ENCODE measurements around the gene MDM1.

The MDM1 gene

DNA sequence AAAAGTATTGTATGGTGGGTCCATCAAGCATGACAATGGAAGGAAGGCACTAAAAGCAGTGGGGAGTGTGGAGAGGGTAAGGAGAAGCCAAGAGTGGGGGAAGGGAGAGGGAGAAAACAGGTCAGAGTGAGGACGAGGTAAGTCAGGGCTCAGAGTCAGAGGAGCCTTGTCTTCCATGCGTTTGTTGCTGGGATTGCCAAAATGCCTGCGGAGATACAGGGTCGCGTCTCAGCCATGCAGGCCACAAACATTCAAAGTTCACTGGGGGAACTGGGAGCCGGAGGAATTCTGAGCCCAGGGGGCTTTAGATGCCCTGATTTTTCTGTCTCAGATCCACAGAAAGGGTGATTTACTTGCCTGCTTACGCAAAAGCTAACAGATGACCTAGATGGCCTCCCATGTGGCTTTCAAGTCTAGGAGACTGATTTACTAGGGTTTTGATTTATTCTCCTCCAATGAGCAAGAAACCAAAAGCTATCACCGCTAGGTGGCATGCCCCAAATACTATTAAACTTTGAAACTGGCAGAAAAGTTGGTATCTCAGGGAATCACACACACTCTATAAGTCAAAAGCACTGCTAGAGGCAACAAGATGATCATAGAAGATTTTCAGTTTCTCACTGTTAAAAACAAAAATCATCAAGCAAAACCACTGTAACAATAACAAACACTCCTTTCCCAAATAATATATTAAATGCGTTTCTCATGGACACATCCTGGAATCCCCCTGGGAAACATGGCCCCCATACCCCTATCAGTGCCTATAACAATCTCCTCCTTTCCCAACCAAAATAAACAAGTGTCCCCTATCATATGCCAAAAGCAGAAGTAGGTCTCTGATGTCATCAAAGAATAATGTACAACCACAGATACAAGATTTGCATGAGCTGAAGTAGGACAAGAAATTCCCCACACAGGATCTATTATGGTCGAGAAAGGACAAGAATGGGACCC is 26.6 kb upstream of the MDM1 start:
- DNase-seq (ENCODE audit: low read depth in 1 of 2, low spot score in 1 of 2): peak in 1 of 2 donors; percentile 67

DNA sequence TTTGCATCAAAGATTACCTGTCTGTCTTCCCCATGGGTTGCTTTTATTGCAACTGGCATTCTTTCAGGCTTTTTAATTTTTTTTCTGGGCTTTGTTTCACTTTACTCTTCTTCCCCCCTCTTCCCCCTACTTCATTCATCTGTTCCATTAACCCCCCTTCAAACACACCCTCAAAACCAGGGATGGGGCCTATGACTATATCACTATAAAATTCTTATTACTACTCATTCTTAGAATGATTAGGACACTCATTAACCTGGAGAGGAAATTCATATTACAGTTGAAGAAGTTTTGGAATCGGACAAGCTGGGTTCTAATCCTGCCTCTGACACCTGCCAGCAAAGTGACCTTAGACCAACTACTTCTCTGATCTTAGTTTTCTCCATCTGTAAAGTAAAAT is 24.8 kb upstream of the MDM1 start:
- DNase-seq (ENCODE audit: low read depth in 1 of 2, low spot score in 1 of 2): no peak

DNA sequence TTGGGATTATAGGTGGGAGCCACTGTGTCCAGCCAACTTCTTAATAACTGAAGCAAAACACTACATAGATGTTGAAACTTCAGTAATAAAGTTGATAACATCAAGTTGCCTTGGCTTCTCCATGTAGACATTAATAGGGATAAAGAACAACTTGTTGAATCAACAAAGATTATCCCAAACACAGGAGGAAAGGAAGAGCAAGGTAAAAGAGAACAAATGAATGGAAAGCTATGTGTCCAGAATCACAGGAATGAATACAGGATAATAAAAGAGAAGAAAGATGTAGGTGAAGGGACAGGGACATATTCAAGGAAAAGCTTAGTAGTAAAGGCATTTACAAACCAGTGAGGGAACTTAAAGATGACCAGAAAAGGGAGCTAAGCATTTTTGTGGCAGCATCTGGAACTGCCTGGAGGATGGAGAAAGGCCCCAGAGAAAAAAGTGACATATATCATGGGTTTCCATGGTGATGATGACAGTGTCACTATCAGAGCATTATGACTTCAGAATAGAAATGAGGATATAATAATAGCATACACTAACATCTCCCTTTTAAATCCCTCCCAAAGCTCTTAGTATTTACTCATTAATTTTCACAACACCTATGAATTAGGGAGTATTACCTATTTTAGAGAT is 24.0 kb upstream of the MDM1 start:
- DNase-seq (ENCODE audit: low read depth in 1 of 2, low spot score in 1 of 2): no peak

DNA sequence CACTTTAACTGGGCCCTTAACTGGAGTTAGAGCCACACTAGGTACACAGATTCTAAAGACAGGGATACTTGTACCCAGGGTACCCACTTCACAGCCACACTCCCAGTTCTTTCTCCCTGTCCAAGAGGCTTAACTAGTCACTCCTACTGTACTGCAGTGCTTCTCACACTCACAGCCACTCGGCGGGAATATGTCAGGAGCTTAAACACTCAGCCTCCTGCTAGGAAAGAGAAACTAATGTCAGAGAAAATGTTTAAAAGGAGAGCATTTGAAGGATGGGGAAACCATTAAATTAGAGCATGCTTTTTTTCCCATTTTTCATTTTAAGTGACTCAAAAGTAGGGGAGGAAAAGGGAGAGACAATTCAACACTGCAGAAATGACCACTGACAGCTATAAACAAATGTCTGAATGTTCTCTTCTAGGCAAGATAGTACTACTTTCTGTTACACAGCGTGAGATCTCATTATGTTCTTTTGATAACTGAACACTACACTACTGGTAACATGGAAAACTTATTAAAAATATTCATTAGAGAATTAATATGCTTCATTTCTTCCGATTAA is 22.9 kb upstream of the MDM1 start:
- no peak for DNase-seq (ENCODE audit: low read depth in 1 of 2, low spot score in 1 of 2)

DNA sequence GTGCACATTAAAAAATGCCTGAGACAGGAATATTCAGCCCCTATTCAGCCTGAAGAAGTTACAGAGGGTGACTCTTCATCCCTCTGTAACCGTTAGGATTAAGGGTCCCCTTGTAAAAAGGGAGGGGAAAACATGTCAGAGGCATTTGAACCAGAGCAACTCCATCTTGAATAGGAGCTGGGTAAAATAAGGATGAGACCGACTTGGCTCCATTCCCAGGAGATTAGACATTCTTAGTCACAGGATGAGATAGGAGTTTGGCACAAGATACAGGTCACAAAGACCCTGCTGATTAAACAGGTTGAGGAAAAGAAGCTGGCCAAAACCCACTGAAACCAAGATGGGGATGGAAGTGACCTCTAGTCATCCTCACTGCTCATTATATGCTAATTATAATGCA is 19.9 kb upstream of the MDM1 start:
- no peak for DNase-seq (ENCODE audit: low read depth in 1 of 2, low spot score in 1 of 2)

DNA sequence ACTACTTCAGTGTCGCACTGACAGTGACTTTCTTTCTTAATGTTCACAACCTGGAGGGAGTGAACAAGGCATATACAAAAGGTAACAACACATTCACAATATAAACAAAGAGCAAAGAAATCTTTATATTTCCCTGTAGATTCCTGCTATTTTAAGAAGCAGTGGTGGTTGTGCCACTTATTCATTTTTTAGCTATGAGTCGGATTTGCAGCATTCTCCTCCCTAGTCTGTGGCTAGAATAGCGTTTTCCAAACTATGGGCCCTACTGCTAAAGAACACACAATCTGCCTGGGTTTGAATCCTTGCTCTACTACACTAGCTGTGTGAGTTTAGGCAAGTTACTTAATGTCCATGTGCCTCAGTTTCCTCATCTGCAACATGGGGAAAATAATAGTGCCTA is 18.6 kb upstream of the MDM1 start:
- no peak for DNase-seq (ENCODE audit: low read depth in 1 of 2, low spot score in 1 of 2)

DNA sequence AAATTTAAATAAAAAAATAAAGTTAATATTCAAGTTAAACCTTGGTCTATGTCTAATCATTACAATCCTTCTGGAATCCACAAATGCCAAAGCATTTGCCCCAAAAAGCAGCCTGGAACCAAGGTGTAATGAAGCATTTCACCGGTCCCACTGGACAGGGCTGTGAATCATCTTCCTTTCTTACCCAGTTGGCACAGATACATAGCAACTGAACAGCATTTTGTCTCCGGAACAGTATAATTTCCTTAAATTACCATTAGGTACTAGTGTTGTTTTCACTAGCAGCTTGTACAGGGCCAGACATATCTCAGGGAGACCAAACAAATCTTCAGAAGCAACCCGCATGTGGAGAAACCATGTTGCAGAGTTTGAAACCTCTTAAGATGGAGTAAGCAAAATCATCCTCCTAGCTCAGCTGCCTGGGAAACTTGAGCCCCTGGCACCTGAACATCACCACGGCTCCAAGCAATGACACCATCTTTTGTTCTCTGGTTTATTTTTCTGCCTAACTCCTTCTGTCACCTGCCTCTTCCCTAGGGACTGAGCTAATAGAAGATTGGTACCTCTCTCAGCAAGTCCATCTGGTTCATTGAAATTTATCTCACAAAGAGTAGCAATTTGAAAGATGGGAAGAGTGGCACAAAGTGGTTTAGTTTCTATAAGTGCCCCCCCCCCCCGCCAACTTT is 17.9 kb upstream of the MDM1 start:
- no peak for DNase-seq (ENCODE audit: low read depth in 1 of 2, low spot score in 1 of 2)

DNA sequence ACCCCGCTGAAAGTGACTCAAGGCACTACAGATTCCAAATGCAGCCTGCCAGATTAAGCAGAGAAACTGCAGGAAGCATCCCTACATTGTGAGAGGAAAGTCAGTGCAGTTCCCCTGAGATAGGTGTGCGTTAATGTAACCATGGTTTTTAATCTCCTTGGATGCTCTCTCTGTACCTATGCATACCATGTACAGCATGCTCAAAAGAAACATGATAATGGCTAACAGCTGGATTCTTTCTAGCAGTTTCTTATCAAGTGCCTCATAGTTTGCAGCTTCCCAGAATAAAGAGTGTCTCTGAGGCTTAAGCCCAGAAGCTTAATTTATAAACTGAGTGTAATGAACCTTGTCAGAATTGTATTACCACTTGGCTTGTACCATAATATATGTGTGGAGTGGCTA is 17.1 kb upstream of the MDM1 start:
- no peak for DNase-seq (ENCODE audit: low read depth in 1 of 2, low spot score in 1 of 2)

DNA sequence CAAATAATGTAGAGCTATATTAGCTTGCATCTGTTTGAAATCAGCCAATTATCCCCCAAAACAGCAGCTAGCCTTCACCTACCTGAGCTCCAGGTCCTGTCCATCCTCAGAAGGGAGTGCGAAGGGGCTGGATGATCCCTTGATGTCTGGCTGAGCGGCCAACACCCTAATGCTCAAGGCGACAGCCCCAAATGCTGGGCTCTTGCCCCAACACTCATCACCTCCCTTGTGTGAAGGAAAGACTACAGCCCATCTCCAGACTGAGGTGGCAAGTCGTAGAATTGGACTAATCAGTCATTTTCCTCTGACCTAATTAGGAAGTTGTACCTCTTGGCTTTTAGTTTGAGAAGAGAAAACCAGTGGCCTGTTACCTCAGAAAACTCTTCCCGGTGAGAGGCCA is 16.3 kb upstream of the MDM1 start:
- no peak for DNase-seq (ENCODE audit: low read depth in 1 of 2, low spot score in 1 of 2)

DNA sequence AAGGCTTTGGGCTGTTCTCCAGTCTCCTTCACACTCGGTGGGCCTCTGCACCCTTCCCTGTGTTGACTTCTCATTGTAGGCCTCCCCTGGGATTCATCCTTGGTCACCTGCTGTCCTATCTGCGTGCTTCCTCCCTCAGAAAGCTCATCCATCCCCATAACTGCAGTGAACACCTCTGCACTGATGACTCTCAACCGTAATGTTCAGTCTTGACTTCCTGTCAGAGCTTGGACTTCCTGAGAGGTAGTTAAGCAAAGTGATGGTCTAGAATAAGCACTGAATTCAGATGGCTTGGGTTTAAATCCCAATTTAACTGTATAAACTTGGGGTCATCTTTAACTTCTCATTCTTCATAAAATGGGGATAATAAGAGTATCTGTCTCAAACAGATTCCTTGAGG is 13.6 kb upstream of the MDM1 start:
- DNase-seq (ENCODE audit: low read depth in 1 of 2, low spot score in 1 of 2): no peak

DNA sequence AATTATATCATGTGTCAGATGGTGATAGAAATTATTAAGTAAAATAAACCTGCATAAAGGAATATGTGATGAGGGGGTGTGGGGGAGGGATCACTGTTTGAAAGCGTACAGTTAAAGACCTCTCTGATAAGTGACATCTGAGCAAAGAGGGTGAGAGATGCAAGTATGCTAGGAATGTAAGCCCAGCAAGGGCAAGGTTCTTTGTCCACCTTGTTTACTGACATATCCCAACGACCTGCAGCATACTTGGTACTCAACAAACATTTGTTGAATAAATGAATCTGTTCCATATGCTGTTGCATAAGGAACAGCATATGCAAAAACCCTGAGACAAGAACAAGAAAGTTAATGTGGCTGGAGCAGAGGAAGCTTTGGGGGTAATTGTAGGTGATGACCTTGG is 12.0 kb upstream of the MDM1 start:
- DNase-seq (ENCODE audit: low read depth in 1 of 2, low spot score in 1 of 2): no peak

DNA sequence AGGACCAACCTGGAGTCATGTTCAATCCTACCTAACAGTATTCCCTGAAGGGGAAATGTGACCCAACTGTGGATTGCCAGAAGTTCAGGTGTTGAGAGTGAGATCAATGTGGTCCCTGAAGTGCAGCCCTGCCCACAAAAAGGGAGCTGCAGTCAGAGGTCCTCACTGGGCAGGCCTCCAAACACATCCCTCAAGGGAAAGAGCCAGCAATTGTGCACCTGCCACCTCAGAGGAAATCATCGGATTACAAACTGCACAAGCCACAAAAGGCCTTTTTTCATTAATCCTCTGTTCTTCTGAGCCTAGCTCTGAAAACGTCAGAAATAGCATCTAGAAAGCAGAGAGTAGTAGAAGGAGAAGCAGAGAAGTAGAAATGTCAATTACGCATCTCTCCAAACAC is 10.8 kb upstream of the MDM1 start:
- no peak for DNase-seq (ENCODE audit: low read depth in 1 of 2, low spot score in 1 of 2)

DNA sequence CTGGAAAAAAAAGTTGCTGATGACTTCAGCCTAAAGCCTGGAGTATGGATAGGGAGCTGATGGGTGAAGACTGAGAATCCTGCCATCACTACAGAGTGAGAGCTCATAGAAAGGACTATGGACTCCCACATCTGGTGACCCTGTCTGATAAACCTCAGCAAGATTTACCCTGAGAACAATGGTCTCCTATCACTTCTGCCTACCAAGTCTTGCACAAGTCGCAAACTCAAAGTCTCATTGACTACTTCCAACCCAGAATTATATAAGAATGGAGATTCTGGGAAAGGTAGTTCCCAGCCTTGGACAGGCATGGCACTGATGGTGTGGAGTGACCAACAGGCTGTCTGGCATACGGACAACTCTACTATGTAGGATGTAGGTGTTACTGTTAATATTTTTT is 9.7 kb upstream of the MDM1 start:
- no peak for DNase-seq (ENCODE audit: low read depth in 1 of 2, low spot score in 1 of 2)

DNA sequence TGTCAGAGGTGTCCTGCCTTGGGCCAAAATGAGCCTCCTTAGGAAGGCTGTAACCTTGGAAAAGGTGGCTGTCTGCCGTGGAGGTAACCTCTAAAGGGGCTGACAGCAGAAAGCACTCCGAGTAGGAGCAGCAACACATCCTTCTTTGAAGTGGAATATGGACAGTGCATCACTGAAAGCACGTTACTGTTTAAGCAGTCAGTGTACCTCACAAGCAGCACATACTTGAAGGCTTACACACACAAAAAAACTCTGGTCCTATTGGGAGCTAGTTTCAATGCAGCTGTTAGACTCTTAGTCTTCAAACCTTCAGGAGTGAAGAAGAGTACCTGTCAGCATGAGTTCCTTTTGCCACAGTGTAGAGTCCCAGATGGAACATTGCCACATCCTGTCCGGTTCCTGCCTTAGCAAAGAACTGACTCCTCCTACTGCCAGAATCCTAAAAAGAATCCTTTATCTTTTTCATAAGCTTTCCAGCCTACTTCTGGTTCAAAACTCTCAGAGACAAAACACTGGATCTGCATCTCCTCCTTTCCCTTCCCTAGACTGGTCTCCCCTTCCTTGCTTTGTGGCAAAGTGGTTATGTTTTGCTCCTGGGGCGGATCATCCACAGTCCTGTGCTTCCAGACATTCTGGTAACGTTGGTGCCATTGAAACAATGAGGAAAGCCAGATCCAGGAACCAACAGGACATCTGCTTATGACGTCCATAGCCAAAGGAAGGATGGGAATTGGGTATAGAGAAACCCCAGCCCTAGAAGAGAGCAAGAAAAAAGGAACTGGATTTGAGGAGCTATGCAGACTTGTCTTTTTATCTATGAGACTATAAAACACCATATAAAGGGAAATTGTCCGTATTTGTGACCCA is 8.5 kb upstream of the MDM1 start:
- DNase-seq (ENCODE audit: low read depth in 1 of 2, low spot score in 1 of 2): no peak

DNA sequence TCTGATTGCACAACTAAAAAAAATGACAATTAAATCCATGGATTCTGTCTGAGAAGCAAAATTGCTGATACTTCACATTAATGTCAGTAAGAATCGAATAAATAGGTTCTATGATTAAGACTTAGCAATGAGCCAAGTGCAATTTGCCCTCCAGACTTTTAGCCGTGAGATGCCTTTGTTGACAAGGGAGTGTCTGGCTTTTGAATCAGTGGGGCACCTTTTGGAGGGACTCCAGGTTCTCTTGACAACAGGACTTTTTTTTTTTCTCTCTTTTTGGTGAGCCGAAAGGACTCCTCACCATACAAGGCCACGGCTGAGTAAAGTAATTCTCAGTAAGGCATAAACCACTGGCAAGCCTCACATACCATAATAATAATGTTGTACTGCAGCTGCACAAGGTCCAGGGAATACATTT is 4.7 kb upstream of the MDM1 start:
- DNase-seq (ENCODE audit: low read depth in 1 of 2, low spot score in 1 of 2): no peak

DNA sequence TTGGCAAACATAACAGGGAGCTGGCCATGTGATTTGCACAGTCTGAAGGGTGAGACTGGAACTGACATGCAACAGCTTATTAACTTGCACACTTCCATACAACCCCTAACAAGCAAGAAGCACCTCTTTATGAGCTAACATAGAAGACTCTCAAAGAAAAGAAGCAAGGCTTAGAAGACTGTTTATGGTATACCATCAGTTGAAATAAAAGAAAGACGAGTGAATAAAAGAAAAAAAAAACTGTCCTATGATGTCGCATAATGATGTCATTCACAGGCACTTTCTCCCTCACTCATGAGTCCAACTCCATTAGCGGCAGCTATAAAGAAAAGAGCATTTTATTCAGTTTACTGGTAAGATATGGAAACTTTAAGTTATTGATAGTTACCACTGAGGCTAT is 3.3 kb upstream of the MDM1 start:
- DNase-seq (ENCODE audit: low read depth in 1 of 2, low spot score in 1 of 2): no peak

DNA sequence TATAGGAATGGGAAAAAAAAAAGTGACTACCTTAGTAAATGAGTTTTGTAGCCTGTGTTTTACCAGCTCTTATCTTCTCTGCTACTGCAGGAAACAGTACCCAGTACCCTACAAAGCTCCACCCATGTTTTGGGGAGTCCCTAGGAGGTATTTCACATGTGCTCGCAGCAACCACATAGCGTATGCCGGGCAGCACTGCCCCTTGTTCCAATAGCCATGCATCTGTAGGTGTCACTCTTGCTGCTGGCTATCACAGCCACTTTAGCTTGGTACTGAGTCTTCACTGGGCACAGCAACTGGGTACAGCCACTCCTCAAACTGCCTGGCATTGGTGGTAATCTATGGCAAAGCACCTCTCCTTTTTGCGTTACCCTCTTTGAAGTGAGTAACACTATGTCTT is 2.0 kb upstream of the MDM1 start:
- DNase-seq (ENCODE audit: low read depth in 1 of 2, low spot score in 1 of 2): no peak

DNA sequence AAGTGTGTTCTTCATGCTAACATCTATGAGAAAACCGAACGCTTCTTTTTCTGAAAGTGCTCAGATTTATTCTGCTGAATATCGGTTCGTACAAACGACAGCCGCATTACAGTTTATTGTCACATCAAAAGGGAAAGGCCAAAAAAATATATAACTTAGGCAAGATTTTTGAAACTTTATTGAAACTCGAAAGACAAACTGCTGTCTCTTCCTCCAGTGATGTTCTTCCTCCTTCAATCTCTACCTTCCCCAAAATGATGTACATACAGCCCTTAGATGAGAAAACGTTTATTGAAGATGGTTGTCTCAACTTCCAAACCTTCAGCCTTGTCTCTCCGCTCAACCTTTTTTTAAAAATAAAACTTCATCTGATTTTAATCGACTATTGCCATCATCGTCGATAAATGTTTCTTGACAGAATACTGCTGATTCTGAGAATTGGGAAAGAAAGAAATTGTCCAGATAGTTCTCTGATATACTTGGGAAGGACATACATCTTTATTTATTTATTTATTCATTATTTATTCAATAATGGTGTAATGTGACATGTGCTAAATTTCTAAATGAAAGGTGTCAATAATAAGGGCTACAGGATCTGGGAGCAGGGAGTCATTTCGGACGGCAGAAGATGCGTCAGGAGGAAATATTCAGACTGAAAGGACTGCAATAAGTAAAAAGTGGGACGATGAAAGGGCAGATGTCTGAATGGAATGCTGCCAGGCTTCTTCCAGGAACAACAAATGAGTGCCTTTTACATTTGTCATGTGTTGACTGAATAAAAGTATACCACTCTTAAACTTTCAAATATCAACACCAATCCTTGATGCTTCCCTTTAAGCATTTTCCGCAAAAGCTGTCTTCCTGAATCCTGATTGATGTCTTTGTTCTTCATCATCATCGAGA is 817 bp upstream of the MDM1 start:
- DNase-seq (ENCODE audit: low read depth in 1 of 2, low spot score in 1 of 2): no peak

DNA sequence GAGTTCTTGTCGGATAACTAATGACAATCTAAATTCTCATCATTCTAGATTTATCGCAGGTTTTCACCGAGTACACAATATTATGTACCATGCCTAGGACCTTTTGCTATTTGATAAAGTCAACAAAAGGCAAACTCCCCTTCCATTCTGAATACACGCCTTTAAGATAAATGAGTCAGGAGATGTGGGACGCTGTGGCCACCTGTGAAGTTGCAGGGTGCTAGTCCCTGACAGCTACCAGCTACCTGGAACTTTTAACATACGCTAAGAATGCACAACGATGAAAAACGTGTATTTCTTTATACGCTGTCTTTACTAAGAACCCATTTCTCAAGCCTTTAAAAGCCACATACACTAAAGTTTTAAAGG is 678 bp downstream of the MDM1 start:
- DNase-seq (ENCODE audit: low read depth in 1 of 2, low spot score in 1 of 2): no peak

DNA sequence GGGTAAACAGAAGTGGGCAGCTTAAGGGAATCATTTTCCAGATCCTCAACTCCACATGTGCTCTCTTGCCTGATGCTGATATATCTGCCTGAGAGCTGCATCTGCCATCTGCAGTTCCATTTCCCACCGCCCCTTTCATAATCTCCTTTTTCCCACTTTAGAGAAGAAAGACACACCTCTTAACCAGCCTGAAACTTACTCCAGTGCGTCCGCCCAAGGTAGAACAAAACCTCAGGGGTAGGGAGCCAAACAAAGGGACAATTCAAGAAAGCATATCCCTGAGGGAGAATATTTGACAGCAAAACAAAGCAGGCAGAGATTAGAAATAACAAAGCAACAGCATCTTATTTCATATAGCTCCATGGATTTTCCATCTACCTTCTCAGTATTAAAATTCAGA is 4.3 kb downstream of the MDM1 start:
- no peak for DNase-seq (ENCODE audit: low read depth in 1 of 2, low spot score in 1 of 2)

Measured in activated CD4-positive, alpha-beta T cell treated with anti-CD3 and anti-CD28 coated beads, Interleukin-2, amount 50 U/mL, for 24 hours (primary cell).